ENCODE measurements around the gene GSTA5.
A peak's percentile ranks its signal among the peaks of the same experiment; 100 is the strongest.
"Not testable (repeated sequence)": the region's sequence is repeated elsewhere in the genome, so short reads cannot be mapped to it uniquely, and the experiment has no call there.

GSTA5 gene

GRCh38 chr6:52830869-52831268, 9.7 kb downstream of the GSTA5 start:
- DNase-seq, result not testable (repeated sequence)

GRCh38 chr6:52829046-52829817, 11.4 kb downstream of the GSTA5 start:
- DNase-seq, result no peak

GRCh38 chr6:52828621-52829020, 12.0 kb downstream of the GSTA5 start:
- DNase-seq, result not testable (repeated sequence)

DNA sequence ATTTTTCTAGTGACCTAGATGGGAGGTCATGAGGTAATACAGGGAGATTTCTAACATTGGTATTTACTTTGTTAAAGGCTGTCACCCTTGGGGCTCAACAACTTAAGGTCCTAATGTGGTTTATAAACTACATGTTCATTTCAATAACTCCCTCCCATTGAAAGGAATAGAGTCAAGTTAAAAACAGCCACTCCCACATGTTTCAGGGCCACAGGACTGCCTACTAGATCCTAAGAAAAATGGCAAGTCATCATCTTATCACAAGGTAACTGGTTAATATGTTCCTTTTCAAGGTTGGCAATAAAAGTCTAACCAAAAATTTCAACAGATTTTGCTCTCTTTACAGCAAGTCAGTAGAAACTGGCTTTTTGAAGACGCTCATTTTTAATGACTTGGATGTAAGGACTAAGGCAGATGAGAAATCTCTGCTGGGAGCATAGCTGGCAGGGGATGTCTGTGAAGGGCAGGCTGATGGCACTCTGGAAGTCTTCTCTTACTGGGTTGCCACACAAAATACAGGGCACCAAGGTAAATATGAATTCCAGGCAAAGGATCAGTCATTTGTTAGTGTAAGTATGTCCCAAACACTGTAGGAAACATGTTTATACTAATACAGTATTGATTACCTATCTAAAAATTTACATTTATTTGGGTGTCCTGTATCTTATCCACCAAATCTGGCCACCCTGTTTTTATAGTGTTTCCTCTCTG, 13.4 kb downstream of the GSTA5 start:
- not testable (repeated sequence) for DNase-seq

- no peak for DNase-seq
Measured at GRCh38 chr6:52826513-52826912, 14.1 kb downstream of the GSTA5 start.

DNA sequence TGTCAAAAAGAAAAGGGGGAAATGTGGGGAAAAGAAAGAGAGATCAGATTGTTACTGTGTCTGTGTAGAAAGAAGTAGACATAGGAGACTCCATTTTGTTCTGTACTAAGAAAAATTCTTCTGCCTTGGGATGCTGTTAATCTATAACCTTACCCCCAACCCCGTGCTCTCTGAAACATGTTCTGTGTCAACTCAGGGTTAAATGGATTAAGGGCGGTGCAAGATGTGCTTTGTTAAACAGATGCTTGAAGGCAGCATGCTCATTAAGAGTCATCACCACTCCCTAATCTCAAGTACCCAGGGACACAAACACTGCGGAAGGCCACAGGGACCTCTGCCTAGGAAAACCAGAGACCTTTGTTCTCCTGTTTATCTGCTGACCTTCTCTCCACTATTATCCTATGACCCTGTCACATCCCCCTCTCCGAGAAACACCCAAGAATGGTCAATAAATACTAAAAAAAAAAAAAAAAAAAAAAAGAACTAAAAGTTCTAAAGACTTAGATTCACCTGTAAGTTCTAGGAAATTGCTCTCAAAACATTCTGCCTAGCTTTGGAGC, 14.6 kb downstream of the GSTA5 start:
- not testable (repeated sequence) for DNase-seq

GRCh38 chr6:52825270-52825793, 15.3 kb downstream of the GSTA5 start:
- not testable (repeated sequence) for DNase-seq

- DNase-seq, result no peak
Measured at GRCh38 chr6:52821842-52822241, 18.8 kb downstream of the GSTA5 start.

GRCh38 chr6:52820198-52820597, 20.4 kb downstream of the GSTA5 start:
- DNase-seq, result no peak

DNA sequence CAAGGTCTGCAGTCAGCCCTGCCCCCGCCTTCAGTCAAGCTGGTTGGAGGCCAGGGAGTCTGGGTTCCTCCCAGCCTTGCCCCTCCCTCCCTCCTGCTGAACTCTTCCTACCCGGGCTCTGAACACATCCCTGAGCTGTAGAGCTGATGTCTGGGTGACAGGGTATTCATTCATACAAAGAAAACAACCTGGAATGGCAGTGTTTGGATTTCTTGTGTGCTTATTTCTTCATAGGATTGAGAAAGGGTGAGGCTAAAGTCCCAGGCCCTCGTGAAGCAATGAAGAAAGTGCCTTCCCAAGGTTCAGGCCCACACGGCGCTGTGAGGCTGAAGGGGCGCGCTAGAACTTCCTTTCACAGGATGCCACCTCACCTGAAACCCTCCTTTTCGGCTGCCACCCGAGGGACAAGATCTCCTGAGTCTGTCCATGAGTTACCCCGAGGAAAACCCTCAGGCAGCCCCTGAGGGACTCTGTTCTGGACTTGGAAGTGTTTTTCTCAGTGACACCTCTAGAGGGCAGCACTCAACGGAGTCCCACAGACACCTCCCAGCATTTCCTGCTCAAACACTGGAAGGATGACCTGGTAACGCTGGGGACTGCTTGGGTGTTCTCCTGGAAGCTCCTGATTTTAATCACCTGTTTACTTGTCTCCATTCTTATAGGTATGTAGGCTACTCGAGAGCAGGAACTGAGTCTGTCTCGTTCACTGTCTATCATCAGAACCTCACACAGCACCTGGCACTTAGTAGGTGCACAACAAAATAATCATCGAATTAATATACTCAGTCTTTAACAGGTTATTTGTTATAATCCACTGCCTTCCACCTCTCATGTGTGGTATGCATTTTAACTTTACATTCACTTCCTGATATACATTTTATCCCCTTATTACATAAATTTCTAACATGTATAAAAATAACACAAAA, 25.2 kb downstream of the GSTA5 start:
- peak; percentile 2 for DNase-seq

DNA sequence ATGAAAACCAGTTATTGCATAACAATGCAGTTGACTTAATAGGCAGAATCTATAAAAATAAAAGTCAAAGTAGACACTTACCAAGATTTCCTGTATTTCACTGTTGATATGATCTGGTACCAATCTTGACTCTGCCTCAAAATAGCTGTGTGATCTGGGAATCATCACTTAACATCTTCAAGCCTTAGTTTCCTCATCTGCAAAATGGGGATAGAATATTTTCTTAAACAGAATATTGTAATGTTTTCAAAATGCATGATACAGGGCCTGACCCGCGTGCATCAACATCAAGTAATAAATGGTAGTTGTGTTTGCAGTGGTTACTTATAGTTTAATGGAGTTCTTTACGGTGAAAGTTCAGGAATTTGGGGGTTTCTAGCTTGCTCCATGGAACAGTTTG, 26.1 kb downstream of the GSTA5 start:
- not testable (repeated sequence) for DNase-seq

- DNase-seq, result not testable (repeated sequence)
Measured at GRCh38 chr6:52809777-52810176, 30.8 kb downstream of the GSTA5 start.

GRCh38 chr6:52808660-52809059, 32.0 kb downstream of the GSTA5 start:
- no peak for DNase-seq

- not testable (repeated sequence) for DNase-seq
Measured at GRCh38 chr6:52803668-52804255, 36.9 kb downstream of the GSTA5 start, which contains the start of gene GSTA1. GSTA1 (minus strand) TSS chr6:52803816; CDS start chr6:52799267, 4,549 bp downstream.

DNA sequence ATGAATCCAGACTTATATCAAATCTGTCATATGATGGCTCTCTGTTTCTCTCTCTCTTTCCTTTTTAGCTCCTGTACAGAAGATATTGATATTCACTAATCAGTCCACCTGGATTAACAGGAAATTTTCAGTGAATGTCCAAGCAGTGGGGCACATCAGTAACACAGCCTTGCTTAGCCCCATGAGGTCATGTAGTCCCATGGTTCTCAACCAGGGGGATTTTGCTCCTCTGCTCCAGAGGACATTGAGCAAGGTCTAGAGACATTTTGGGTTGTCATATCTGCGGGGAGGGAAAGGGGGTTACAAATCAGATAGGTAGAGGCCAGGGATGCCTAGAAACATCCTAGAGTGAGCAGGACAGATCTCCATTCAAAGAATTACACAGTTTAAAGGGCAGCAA, 37.8 kb downstream of the GSTA5 start:
- DNase-seq, result no peak

- DNase-seq, result no peak
Measured at GRCh38 chr6:52801188-52801841, 39.3 kb downstream of the GSTA5 start.

DNA sequence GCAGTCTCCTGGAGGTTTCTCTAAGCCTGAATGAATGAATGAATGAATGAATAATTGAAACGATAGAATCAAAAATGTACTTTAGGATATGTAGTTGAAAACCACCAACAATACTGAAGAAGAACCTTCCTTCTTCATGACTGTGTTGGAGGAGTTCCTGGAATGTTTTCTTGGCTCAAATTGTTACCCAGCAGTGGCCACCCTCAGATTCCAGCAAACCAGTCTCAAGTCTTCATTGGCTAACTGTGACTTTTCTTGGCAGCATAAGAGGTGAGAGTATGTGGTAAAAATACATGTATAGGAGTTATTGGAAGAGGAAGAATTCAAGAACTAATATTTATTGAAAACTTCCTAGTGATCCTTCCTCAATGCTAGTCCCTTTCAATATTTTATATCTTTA, 41.3 kb downstream of the GSTA5 start:
- DNase-seq, result not testable (repeated sequence)

- DNase-seq, result not testable (repeated sequence)
Measured at GRCh38 chr6:52794366-52794765, 46.2 kb downstream of the GSTA5 start.

DNA sequence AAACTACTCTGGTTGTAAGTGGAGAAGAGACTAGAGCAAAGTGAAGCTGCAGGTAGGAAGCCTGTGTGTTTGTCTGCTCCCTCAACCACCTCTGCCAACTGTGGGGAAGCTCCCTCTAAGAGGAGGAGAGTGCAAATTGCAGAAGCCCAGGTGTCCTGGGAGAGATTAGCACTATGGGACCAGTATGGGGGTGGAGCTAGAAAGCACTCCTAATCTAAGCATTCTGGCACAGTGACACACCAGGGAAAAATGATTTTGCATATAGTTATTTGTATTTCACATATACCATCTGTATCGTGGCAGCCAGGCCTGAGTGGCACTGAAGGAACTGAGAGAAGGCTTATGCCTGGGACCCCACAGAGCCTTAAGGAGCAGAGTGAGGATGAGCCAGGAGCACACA, 49.8 kb downstream of the GSTA5 start:
- DNase-seq, result no peak

GRCh38 chr6:52789658-52790057, 51.0 kb downstream of the GSTA5 start:
- DNase-seq, result not testable (repeated sequence)

GRCh38 chr6:52788478-52788877, 52.1 kb downstream of the GSTA5 start:
- DNase-seq, result no peak

All from NCI-H446 treated with DMSO at 0.1 percent for 48 hours (cell line).